ENCODE measurements around the gene P2RY8. TPM values are rescaled to one million over a fixed set of nuclear protein-coding genes. Genes with fewer than 3 reads are reported as not detected.

Gene P2RY8
- total RNA-seq, 1 experiment from 2014 or later = not detected

DNA sequence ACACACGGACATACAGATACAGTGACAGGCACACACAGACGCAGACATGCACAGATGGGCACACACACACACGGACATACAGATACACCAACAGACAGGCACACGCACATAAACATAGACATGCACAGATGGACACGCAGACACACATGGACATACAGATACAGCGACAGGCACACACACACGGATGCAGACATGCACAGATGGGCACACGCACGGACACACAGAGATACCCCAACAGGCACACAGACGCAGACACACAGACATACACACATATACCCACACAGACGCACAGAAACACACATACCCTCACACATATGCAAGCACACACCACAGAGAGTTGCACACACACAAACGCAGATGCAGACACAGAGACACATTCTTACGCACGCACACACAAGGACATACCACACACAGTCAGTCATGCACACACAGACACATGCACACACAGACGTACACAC lies 120.6 kb downstream of the P2RY8 start:
- Mint-ChIP-seq H3K27me3 (ENCODE audit: insufficient read depth, unreplicated experiment) (no peaks in the 10 kb centered on the region), H3K36me3 (ENCODE audit: insufficient read depth, unreplicated experiment) (peaks cover 48% of the 10 kb centered on the region), H3K27ac (ENCODE audit: unreplicated experiment) (no peak overlapping the region), H3K9me3 (ENCODE audit: unreplicated experiment) (peaks cover 14% of the 10 kb centered on the region), H3K4me1 (ENCODE audit: low read depth, unreplicated experiment) (peaks cover 9% of the 10 kb centered on the region), H3K4me3 (ENCODE audit: unreplicated experiment) (no peak overlapping the region)
- TF ChIP-seq, protein P1, sequence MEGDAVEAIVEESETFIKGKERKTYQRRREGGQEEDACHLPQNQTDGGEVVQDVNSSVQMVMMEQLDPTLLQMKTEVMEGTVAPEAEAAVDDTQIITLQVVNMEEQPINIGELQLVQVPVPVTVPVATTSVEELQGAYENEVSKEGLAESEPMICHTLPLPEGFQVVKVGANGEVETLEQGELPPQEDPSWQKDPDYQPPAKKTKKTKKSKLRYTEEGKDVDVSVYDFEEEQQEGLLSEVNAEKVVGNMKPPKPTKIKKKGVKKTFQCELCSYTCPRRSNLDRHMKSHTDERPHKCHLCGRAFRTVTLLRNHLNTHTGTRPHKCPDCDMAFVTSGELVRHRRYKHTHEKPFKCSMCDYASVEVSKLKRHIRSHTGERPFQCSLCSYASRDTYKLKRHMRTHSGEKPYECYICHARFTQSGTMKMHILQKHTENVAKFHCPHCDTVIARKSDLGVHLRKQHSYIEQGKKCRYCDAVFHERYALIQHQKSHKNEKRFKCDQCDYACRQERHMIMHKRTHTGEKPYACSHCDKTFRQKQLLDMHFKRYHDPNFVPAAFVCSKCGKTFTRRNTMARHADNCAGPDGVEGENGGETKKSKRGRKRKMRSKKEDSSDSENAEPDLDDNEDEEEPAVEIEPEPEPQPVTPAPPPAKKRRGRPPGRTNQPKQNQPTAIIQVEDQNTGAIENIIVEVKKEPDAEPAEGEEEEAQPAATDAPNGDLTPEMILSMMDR (IDR thresholded peaks at IDR 0.05; ENCODE audit: insufficient read depth in 1 of 2, low read depth in 1 of 2, low read length in 1 of 2, severe bottlenecking in 1 of 2, unreplicated experiment in 1 of 2) = no peak
- CTCF ChIA-PET = no interaction called here
- Histone ChIP-seq H3K9me3 (peaks cover 2% of the 10 kb centered on the region), H3K36me3 (ENCODE audit: control insufficient read depth, insufficient read depth, low read length) (peaks cover 2% of the 10 kb centered on the region; the same call in 1 of the 2 replicates), H3K27me3 (replicated peaks; ENCODE audit: control insufficient read depth, insufficient read depth, low read length) (no peaks in the 10 kb centered on the region), H3K4me3 (ENCODE audit: low read depth, low read length) (no peak overlapping the region), H3K4me1 (no peaks in the 10 kb centered on the region)
- POLR2A ChIA-PET = no interaction called here
- intact Hi-C loops (cut with micrococcal nuclease; ENCODE audit: unreplicated experiment) = no loop called here
- no peak for DNase-seq
- no TSS peak for BruUV-seq (replicated peaks)

Other genes with a start within 250 kb of the P2RY8 start
- gene IL3RA, start 200.4 kb downstream of the P2RY8 start, total RNA-seq (2022) = 0.21 TPM in 1 of 2 replicates, not detected in the other
- gene SLC25A6, start 145.1 kb downstream of the P2RY8 start, total RNA-seq (2022) = 450 and 455 TPM in 2 replicates
- gene ASMTL, start 84.3 kb downstream of the P2RY8 start, total RNA-seq (2022) = 15.4 and 17.4 TPM in 2 replicates
- gene AKAP17A, start 54.4 kb upstream of the P2RY8 start, total RNA-seq (2022) = 39.9 and 42.2 TPM in 2 replicates
- not detected in 2 replicates for gene ASMT, start 77.9 kb upstream of the P2RY8 start, total RNA-seq (2022)